Mucosa of gallbladder (tissue), 1 donor: ENCODE measurements around the gene CAMK2A. TPM values are rescaled to one million over a fixed set of nuclear protein-coding genes. Genes with fewer than 3 reads are reported as not detected.

ENCODE experiments used
- total RNA-seq: library from RNA; stranded (reverse); gene quantifications from one replicate; pipeline ENCODE4 v1.2.1, GENCODE V29; 2021
- donor health status: DM: no; HTN: no; CAD: no.

The CAMK2A gene
- total RNA-seq, 1 donor from 2014 or later = 5.0 TPM

Other genes with a start within 250 kb of the CAMK2A start
- 91.9 TPM for gene CSF1R, start 203.2 kb downstream of the CAMK2A start, total RNA-seq
- 97.8 TPM for gene PDGFRB, start 133.9 kb downstream of the CAMK2A start, total RNA-seq
- gene CDX1, start 123.0 kb downstream of the CAMK2A start, total RNA-seq = 0.29 TPM
- gene SLC6A7, start 99.7 kb downstream of the CAMK2A start, total RNA-seq = not detected
- 2.2 TPM for gene ARSI, start 13.1 kb upstream of the CAMK2A start, total RNA-seq
- 29.4 TPM for gene TCOF1, start 67.9 kb upstream of the CAMK2A start, total RNA-seq
- gene CD74, start 123.1 kb upstream of the CAMK2A start, total RNA-seq = 1,336 TPM
- 1,424 TPM for gene RPS14, start 160.0 kb upstream of the CAMK2A start, total RNA-seq
- 80.7 TPM for gene NDST1, start 218.4 kb upstream of the CAMK2A start, total RNA-seq